ENCODE data around the gene LRP2BP. TPM values are rescaled to one million over a fixed set of nuclear protein-coding genes. Genes with fewer than 3 reads are reported as not detected.

LRP2BP gene
- total RNA-seq, 1 experiment from 2014 or later = 0.33 TPM

- ATAC-seq (no peak), DNase-seq (ENCODE audit: low spot score) (no peak)
- H3K4me3 Mint-ChIP-seq = no peak overlapping the region
- ChIA-PET CTCF (no interaction called here), POLR2A (no interaction called here)
- H3K9me3 Mint-ChIP-seq = peaks cover 7% of the 10 kb centered on the region
- H3K36me3 Mint-ChIP-seq = peaks cover 18% of the 10 kb centered on the region
- no peaks in the 10 kb centered on the region; the same call in 1 of the 2 replicates for H3K27me3 Mint-ChIP-seq (ENCODE audit: low read depth)
- H3K27ac Mint-ChIP-seq = no peak overlapping the region
- TF ChIP-seq SMAD4 (CRISPR knock-in tag; IDR thresholded peaks at IDR 0.05) (no peak), ZNF121 (CRISPR knock-in tag; IDR thresholded peaks at IDR 0.05) (no peak), CDX4 (CRISPR knock-in tag; IDR thresholded peaks at IDR 0.05; ENCODE audit: borderline replicate concordance) (no peak), CBFB (CRISPR knock-in tag; IDR thresholded peaks at IDR 0.05; ENCODE audit: low read depth) (no peak), ZNF396 (CRISPR knock-in tag; IDR thresholded peaks at IDR 0.05; ENCODE audit: borderline replicate concordance) (no peak), ZSCAN18 (CRISPR knock-in tag; IDR thresholded peaks at IDR 0.05) (no peak), FOXP1 (CRISPR knock-in tag; IDR thresholded peaks at IDR 0.05; ENCODE audit: borderline replicate concordance) (no peak), TP53 (CRISPR knock-in tag; IDR thresholded peaks at IDR 0.05) (no peak), OVOL2 (CRISPR knock-in tag; IDR thresholded peaks at IDR 0.05; ENCODE audit: borderline replicate concordance) (no peak), NR3C1 (CRISPR knock-in tag; conservative IDR thresholded peaks at IDR 0.05; ENCODE audit: low read depth) (no peak), STAT6 (CRISPR knock-in tag; conservative IDR thresholded peaks at IDR 0.05; ENCODE audit: low read depth) (no peak), PRDM15 (CRISPR knock-in tag; IDR thresholded peaks at IDR 0.05) (no peak), ATF6 (CRISPR knock-in tag; IDR thresholded peaks at IDR 0.05) (no peak), TCF7 (CRISPR knock-in tag; IDR thresholded peaks at IDR 0.05; ENCODE audit: low read depth) (no peak), RORB (CRISPR knock-in tag; IDR thresholded peaks at IDR 0.05) (no peak), ZNF138 (CRISPR knock-in tag; conservative IDR thresholded peaks at IDR 0.05) (no peak), AFF4 (CRISPR knock-in tag; IDR thresholded peaks at IDR 0.05; ENCODE audit: borderline replicate concordance) (no peak), SMAD3 (CRISPR knock-in tag; IDR thresholded peaks at IDR 0.05; ENCODE audit: borderline replicate concordance) (no peak), FOXJ3 (CRISPR knock-in tag; IDR thresholded peaks at IDR 0.05; ENCODE audit: borderline replicate concordance) (no peak)
- no peaks in the 10 kb centered on the region for H3K4me1 Mint-ChIP-seq
Measured at GRCh38 chr4:185411849-185412248, 16.1 kb upstream of the LRP2BP start.

Data from WTC11 (cell line).